Ramos (cell line): Measurements from ENCODE around the gene CLEC9A.

Experiments
- in situ Hi-C: fragments of 300-500 bp; cut with MboI; formaldehyde crosslinking; loops from one replicate; pipeline ENCODE4 v1.14.3; 2022; ENCODE audit warnings: low sequenced_read_pairs; ENCODE audit not compliant: unreplicated experiment

The CLEC9A gene

DNA sequence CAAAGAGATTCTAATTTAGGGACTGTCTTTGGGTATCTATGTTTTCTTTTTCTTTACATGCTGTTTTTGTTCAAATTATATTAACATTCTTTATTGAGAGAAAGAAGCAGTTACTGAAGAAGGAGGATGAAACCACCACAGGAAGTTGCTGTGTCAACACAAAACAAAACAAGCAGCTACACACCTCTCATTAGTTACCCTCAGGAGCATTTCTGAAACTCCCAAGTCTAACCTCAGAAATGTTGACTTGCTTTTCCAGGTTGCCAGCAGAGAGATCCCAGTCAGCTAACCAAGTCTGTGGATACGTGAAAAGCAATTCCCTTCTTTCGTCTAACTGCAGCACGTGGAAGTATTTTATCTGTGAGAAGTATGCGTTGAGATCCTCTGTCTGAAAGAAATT, 34.8 kb downstream of the CLEC9A start:
- in situ Hi-C loops, result no loop called here

DNA sequence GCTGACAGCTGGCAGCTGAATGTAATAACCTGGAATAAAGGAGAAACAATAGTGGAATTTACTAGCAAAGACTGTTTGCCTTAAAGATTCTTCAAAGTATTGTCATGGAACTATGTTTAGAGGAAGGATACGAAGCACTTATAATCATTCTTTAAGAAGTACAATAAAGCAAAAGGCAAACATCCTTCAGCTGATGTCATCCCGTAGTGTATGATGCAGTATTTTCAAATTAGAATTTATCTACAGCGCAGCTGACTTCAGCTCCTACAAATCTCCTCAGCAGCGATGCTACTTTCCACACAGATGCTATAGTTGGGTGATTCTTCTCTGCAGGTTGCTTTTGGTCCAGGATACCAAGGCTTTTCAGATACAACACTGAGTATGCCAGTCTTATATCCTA, 36.8 kb downstream of the CLEC9A start:
- in situ Hi-C loops, result no loop called here

DNA sequence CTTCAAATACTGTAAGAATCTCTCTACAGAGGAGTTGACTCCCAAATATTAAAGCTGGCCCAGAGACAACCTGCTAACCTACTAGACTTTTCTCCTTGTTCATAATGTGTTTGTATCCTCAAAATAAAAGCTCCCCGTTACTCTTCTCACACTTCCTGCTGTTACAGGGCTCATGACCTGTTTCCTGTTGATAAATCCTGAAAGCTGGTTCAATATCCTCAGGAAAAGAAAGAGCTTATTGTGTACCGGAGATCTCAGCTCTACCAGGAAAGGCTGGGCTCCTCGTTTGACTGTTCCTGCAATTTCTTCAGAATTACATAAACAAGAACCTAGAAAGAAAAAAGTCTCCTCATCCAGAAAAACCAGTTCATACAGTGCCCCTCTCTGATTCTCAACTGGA, 37.5 kb downstream of the CLEC9A start:
- in situ Hi-C loops, result no loop called here

DNA sequence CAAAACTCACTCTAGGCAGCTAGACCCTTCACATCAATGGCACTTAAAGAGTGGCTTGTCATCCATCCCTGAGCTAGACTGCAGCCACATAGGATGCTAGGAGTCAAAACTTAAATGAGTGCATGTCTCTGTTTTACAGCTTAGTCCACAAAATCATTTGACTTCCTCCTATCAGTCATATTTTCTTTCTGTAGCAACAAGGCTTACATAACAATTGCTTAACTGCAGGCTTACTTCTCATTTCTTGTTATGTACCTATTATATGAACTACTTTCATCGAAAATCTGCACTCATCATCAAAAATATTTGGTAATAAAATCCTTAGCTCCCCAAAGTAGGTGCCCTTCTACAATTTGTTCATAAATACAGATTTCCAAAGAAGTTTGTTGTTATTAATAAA, 38.2 kb downstream of the CLEC9A start:
- in situ Hi-C loops, result no loop called here

DNA sequence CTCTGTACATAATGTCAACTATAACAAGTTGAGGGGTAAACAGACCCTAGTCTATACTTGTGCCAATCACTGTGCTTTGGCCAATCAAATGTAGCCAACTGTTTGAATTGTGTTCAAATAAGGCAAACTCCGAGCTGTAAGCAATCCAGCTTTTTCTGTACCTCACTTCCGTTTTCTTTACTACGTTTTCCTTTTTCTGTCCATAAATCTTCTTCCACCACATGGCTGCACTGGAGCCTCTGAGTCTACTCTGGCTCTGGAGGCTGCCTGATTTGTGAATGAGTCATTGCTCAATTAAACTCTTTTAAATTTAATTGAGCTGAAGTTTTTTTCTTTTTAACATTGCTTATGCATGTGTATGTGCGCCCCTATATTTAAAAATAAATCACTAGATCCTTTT, 38.6 kb downstream of the CLEC9A start:
- in situ Hi-C loops, result no loop called here

DNA sequence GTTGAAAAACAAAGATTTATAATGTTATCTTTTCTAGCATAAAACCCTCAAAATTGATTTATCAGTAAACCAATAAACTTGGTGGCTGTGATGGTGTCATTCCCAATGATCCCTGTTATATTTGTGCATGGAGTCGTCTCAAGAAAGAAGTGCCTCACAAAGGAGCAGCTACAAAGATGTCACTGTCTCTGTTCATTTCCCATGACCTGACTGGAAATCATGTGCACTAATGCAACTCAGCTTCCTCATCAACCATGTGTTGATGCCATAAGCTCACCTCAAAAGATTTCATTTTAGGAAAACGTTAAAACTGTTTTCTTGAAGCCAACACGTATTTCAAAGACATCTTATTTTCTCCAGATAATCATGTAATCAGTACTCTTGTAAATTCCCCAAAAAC, 39.5 kb downstream of the CLEC9A start:
- in situ Hi-C loops, result no loop called here

DNA sequence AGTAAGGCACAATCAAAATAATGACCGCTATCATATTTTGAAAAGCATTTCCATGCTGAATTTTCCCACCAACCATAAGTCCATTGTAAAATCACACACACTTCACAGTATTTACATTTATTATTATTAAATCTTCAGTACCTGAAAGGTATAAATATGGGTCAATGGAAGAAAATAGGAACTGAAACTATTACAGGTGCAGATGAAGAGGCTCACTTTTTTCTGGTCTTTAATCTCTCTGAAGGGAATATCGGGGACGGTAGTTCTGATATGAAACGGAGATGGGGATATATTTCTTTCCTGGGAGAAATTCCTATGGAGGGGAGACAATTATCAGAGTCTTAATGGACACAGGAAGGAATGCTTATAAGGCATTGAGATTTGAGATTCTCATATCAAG, 39.9 kb downstream of the CLEC9A start:
- in situ Hi-C loops, result no loop called here

DNA sequence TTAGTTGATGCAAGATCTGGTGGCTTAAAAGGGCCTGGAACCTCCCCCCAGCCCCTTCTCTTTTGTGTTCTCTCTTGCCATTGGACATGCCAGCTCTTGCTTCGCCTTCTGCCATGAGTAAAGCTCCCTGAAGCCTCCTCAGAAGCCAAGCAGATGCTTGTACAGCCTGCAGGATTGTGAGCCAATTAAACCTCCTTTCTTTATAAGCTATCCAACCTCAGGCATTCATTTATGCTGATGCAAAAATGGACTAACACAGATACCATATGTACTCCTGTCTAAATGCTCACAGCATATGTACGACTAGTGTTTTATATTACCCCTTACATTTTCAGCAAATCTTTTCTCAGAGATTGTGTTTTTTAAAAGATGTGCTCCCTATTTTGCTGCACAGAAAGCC, 41.6 kb downstream of the CLEC9A start:
- in situ Hi-C loops, result no loop called here

DNA sequence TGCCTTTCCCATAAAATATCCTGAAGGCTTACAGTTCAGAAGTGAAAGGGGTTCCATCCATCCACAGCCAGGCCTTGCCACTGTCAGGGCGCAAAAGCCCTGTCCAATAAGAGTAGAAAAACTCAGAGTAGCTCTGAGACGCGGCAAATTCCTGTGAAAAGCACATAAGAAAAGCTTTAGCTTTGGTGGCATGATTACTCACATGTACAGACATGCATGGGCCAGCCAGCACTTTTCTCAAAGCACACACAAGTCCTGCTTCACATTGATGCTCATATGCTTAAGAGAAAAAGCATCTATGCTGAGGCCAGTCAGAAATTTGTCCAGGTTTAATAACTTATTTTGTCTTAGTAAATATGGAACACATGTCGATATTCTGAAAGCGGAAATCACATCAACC, 42.8 kb downstream of the CLEC9A start:
- in situ Hi-C loops, result no loop called here

DNA sequence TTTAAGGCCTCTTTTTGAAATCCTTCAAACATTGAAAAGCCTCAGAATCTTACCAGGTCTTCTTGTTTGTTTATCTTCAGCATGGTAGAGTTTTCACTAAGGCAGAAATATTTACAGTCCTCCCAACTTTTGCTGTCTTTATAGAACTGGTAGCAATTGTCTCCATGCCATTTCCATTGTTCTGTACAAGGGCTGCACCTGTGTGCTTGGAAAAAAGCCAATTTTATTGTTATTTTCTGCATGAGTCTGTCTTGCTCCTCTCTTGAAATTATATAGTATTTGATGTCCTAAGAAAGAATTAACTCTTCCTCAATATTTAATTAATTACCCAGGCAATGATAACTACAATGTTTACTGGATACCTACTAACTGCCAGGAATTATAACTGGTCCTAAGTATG, 45.0 kb downstream of the CLEC9A start:
- in situ Hi-C loops, result no loop called here

DNA sequence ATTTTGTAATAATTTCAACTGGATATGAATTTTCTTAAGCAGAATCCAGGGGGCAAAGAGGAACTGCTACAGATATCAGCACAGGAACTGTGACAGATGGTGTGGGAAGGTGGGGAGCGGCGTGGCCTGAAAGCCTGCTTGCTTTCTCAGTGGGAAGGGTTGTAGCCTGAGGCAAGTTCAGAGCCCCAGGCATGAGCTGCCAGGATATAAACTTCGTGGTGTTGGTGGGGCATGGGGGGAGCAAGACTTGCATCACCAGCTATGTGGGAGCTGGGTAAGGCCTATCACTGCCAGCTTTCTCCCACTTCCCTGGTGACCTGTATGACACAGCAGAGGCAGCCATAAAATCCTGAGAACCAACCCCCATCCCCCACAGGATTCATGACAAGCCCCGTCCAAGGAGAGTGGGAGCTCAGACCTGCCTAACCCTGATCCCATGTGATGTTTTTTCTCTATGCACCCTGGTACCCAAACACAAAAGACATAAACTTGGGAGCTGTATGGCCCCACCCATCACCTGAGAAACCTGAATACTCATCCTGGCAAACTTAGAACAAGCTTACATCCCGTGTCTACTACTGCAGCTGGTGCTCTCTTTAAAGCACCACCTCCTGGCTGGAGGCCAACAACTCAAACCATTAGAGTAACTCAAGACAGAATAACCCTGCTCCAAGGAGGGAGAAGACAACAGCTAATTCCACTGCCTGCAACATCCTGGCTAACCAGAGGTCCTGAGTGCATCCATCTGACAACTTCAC, 51.8 kb downstream of the CLEC9A start:
- in situ Hi-C loops, result no loop called here

DNA sequence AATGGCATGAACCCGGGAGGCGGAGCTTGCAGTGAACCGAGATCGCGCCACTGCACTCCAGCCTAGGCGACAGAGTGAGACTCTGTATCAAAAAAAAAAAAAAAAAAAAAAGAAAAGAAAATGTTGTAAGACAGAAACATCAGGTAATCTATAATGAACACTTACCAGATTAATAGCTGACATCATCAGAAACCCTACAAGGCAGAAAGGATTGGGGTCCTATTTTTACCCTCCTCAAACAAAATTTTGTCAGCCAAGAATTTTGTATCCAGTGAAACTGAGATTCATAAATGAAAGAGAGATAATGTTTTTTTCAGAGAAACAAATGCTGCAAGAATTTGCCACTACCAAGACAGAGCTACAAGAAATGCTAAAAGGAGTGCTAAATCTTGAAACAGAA, 54.3 kb downstream of the CLEC9A start:
- in situ Hi-C loops, result no loop called here

DNA sequence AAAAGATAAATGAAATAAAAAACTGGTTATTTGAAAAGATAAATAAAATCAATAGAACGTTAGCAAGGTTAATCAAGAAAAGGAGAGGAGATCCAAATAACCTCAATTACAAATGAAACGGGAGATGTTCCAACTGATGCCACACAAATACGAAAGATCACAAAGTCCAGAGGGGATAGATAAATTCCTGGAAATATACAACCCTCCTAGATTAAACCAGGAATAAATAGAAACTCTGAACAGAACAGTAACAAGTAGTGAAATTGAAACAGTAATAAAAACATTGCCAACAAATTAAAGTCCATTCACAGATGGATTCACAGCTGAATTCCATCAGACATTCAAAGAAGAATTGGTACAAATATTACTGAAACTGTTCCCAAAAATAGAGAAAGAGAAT, 55.9 kb downstream of the CLEC9A start:
- in situ Hi-C loops, result no loop called here

DNA sequence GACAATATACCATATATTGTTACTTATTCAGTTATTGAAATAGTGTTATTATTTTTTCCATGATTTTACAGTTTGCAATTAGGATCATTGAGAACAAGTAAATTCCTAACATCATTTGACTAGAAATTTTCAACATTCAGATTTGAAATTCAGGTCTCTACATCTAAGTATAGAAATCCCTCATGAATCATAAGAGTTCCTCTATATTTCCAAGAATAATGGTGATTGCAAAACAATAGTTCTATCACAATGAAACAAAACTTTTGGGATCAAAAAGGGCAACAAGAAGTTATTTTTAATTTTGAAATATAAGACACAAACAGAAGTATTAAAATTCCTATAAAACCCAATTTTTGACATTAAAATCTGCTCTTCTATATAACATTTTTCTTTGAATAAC, 57.5 kb downstream of the CLEC9A start:
- in situ Hi-C loops, result no loop called here

DNA sequence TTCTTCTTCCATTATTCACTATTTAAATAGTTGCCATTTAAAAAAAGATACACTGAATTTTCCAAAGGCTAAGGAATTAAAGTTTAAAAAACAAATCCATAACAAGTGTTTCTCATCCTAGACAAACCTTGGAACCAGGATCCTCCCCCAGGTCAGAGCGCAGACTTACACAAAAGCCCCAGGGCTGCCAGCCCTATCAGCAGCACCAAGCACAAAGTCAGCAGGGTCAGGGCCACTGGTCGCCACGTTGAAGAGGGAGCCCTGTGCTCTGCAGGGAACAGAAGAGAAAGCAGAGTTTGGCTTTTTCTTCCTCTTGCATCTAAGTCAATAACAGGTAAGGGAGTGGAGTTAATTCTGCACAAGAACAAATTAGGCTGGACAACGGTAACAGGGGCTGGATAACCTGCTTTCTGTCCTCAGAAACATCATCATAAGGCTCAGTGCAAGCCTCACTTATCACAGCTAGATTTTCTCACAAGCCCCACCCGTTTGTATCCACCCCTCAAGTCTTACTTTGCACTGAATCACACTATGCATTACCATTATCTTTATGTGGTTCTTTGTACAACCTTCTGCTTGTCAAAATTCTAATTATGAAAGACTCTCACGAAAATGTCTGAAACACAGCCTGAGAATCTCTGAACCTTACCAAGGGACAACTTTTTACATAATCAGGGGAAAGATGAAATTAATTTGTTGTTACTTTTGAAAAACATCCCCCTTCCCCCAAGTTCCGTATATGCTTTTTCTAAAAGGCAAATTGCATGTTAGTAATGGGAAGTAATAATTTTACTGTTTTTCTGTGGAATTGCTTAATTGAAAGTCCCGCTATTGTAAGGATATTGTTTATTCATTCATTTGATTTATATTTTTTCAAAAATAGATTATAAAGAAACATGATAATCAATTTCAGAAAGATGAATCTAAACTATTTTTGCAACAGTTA, 58.7 kb downstream of the CLEC9A start:
- in situ Hi-C loops, result no loop called here

DNA sequence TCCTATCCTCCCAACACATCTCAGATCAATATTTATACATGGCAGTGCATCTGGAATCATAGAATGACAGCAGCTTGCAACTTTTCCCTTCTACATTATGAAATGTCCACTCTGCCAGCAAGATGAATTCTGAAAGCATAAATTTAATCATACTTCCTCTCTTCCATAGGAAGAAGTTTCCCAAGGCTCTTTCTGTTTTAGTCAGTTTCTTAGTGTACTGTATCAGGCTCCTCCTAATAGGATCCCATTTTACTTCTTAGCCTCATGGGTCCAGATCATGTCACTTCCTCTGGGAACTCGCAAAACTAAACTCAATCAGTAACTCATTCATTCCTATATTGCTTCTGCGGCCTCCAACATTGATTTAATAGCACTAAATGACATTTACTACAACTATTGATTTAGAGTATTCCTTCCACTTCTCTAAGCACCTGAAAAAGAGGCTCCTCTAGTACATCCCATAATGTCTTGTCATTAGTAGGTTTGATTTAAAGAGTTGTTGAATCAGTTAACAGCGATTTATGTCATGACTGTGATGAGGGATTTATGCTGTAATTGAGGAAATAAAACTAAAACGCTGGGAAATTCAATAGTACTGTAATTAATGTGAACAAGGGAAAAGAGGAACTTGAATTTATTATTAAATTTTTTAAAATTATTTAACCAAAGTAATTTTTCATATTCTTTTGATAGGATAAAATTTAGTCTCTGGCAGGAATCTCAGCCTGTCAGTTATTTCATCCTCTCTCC, 64.3 kb downstream of the CLEC9A start:
- in situ Hi-C loops, result no loop called here

DNA sequence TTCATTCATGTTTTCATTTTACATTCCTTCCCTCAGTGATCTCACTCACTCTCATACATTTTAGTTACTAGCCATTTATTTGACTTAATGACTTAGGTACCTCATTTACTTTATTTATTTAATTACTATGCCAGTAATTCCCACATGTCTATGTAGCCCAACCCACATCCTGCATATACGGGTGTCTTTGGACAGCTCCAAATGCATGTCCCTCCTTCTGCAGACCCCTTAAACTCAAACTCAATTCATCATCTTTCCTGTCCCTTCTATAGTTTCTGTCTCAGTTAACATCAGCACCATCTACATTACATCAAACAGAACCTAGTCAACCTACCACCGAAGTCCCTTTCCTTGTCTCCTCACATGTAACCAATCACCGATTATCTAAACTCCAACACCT, 65.5 kb downstream of the CLEC9A start:
- in situ Hi-C loops, result no loop called here

DNA sequence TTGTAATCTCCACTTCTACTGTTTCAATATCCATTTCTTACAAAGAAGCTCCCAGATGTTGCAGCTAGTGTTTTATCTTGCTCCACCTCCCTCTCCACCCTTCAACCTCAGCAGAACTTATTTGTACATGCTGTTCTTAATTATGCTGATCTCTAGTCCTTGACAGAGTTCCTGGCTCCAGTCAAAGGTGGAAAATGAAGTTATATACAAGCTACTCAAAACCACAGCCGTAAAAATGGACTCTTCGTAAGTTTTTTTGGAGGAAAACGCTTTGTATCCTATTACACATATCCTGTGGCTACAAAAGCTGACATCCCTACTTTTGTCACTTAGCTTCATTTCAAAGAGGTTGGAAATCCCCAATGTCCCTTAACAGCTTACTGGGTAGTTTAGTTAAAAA, 67.0 kb downstream of the CLEC9A start:
- in situ Hi-C loops, result no loop called here

DNA sequence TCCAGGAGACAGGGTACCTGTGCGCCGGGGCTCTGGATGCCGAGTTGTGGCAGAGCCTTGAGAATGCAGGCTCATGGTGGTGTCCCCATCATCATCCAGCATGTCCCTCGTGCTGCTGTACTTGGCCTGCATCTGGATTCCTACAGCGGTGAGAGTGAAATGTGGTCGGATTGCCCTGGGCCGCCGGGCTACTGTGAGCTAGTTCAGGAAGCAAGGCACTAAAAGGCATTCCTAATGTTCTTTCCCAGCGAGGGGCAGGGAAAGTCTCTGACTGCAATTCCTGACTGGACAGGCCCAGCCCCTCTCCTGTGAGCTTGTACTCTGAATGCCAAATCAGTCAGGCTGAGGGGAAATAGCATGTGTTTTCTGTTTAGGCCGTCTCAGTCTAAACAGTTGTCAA, 68.3 kb downstream of the CLEC9A start, which contains the start of gene CLEC1A:
Gene CLEC1A (minus strand): TSS at position 195 of the 400 bp plus-strand sequence. CDS start 63 bp downstream, at position 132.
- in situ Hi-C loops, result no loop called here

DNA sequence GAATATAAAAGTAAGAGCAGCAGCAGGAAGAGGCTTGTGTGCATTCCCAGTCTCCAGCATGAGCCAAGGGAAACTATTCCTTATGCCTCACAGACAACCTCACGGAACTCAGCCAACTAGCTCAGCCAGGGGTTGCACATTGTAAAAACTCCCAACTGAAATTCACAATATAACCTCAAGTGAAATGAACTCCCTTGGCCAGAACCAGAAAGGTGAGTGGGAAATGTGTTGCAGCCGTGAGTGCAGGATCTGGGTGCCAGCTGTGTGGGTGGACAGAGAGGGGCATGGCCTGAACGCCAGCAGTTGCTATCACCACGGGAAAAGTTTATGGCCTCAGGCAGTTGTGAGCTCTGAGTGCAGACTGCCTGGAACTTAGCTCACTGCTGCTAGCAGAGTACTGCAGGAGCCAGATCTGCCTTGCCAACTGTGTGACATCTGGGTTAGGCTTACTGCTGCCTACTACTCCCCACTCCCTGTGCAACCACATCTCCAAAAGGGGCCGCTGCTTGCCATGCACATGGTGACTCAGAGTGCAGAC, 70.6 kb downstream of the CLEC9A start:
- in situ Hi-C loops, result no loop called here
